Activated T-cell treated with anti-CD3 and anti-CD28 coated beads, Interleukin-2, amount 50 U/mL, for 72 hours (primary cell): ENCODE results near the gene ARMC12. TPM values are rescaled to one million over a fixed set of nuclear protein-coding genes. Genes with fewer than 3 reads are reported as not detected.

Experiments used
- ATAC-seq, 2 donors: fragments of 150-1000 bp; cut with Tn5 transposase; replicated peaks in 1 of 2; 2 replicates each; pipeline ENCODE4 v1.10.0; 2021; ENCODE audit warnings: moderate library complexity in 2 of 2, mild to moderate bottlenecking in 1 of 2
- DNase-seq, 2 donors: peaks; one replicate each; pipeline ENCODE4 v3.0.0; 2021 to 2022; ENCODE audit warnings: mixed read lengths in 1 of 2
- H3K27ac Mint-ChIP-seq: one replicate; pipeline ENCODE4 v1.8.0; 2022; ENCODE audit warnings: mild to moderate bottlenecking, moderate library complexity, mixed read lengths
- H3K27me3 Mint-ChIP-seq: one replicate; pipeline ENCODE4 v1.8.0; 2022; ENCODE audit warnings: low read depth, mixed read lengths
- H3K36me3 Mint-ChIP-seq, 2 donors: one replicate each; pipeline ENCODE4 v1.8.0; 2022; ENCODE audit warnings: mixed read lengths in 2 of 2, mild to moderate bottlenecking in 1 of 2; ENCODE audit not compliant: insufficient read depth in 2 of 2
- H3K4me1 Mint-ChIP-seq: one replicate; pipeline ENCODE4 v1.8.0; 2022; ENCODE audit warnings: low read depth, mixed read lengths
- H3K4me3 Mint-ChIP-seq, 2 donors: one replicate each; pipeline ENCODE4 v1.8.0; 2022; ENCODE audit warnings: mild to moderate bottlenecking in 2 of 2, mixed read lengths in 2 of 2, moderate library complexity in 2 of 2
- H3K9me3 Mint-ChIP-seq, 2 donors: one replicate each; pipeline ENCODE4 v1.8.0; 2022; ENCODE audit warnings: mixed read lengths in 2 of 2
- total RNA-seq, 2 donors: library from RNA; stranded (reverse); gene quantifications; one replicate each; pipeline ENCODE4 v1.2.3, GENCODE V29; 2022

The ARMC12 gene
- total RNA-seq, 2 donors from 2014 or later = 4.5 to 5.2 TPM

DNA sequence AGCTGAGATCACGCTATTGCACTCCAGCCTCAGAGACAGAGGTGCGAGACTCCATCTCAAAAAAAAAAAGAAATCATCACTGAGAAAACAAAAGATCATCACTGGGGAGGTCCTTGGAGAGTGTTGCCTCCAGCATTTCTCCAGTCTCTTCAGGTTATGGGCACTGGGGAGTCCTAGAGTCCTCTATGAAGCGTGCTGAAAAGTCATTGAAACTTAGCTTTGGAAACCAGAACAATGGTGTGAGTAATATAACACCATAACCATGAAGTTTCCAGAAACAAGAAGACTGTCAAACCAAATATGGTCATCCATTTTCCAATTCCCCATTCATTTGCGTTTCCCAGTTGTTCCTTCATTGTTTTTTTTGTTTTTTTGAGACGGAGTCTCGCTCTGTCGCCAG lies 13.7 kb downstream of the ARMC12 start:
- no peaks in the 10 kb centered on the region for H3K27me3 Mint-ChIP-seq
- H3K9me3 Mint-ChIP-seq = peaks cover 2 to 3% of the 10 kb centered on the region in 2 donors
- peaks cover 27% of the 10 kb centered on the region for H3K4me1 Mint-ChIP-seq
- no peak for DNase-seq
- no peak overlapping the region for H3K4me3 Mint-ChIP-seq
- ATAC-seq = peak; percentile 52 to 55
- peaks cover 3 to 8% of the 10 kb centered on the region in 2 donors for H3K36me3 Mint-ChIP-seq
- H3K27ac Mint-ChIP-seq = no peak overlapping the region

DNA sequence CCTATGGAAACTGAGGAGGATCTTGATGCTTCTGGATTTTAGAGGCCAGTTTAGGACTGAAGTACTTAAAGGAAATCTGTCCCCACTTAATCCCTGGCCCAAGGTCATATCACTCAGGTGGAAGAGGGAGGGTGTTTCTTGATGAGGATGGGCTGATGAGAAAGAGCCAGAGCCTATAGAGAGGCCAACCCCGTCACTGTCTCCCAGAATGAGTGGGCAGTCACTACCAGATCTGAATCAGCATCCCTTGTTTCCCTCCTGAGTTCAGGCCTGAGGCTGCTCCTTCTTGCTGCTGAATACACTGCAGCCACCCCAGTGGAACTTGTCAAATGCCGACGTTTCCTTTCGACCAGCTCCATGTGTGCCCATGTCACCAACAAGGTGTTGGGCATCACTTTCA lies 14.8 kb downstream of the ARMC12 start:
- Mint-ChIP-seq H3K4me3 (peak overlapping the region; percentile 19 to 50), H3K4me1 (peaks cover 27% of the 10 kb centered on the region), H3K27ac (no peak overlapping the region), H3K9me3 (peaks cover 2% of the 10 kb centered on the region in 2 donors), H3K36me3 (peaks cover 3 to 8% of the 10 kb centered on the region in 2 donors), H3K27me3 (no peaks in the 10 kb centered on the region)
- ATAC-seq (peak; percentile 96 to 99), DNase-seq (peak; percentile 56 to 69)

DNA sequence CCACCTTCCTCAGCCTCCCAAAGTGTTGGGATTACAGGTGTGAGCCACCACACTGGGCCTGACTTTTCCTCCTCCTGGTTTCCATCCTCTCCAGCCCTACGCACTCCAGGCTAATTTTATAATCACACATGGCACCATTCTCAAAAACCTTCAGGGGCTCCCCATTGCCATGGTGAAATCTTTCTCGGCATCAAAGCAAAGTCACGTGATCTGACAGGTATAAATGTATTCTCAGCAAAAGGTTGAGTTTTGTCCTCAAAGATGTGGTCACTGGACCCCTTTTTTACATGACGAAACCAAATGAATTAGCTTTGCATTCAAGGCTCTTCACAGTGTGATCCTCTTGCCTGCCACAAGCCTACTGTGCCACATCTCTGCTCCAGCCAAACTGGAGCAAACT lies 15.5 kb downstream of the ARMC12 start:
- Mint-ChIP-seq H3K4me1 (peaks cover 27% of the 10 kb centered on the region), H3K4me3 (no peak overlapping the region), H3K27ac (no peak overlapping the region), H3K9me3 (peaks cover 0 to 2% of the 10 kb centered on the region in 2 donors), H3K36me3 (peaks cover 3 to 6% of the 10 kb centered on the region in 2 donors), H3K27me3 (no peaks in the 10 kb centered on the region)
- DNase-seq = no peak
- no peak for ATAC-seq

DNA sequence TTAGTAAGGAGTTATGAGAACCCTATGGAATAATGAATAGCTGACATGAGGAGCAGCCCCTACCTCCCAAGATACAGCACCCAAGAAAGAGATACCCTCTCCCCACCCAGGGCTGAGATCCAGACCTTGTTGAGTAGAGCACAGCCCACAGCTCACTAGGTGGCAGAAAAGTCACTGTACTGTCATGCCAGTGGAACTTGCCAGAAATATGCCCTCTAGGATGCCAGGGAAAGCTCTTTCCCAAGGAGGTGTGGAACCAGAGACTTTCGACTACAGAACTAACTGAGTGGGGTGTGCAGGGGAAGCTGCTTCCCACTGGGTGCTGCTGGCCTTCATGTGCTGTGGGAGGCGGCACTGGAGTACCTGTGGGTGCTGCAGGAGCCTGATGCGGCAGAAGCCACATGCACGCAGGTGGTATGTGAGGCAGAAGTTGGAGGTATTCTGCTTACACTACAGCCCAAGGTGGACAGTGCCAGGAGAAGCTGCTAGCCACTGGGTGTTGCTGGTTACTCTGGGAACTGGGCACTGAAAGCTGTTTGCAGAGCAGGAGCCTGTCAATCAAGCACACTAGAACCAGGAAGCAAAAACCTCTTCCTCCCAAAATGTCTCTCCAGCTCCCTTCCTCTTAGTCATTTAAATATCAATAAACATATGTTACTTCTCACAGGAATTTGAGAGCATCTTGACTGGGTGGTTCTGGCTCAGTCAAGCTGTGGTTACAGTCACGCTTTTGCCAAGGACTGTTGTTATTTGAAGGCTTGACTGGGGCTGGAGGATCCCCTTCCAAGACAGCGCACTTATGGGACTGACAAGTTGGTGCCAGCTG lies 17.8 kb downstream of the ARMC12 start:
- Mint-ChIP-seq H3K27ac (no peak overlapping the region), H3K9me3 (no peaks in the 10 kb centered on the region), H3K27me3 (peaks cover 16% of the 10 kb centered on the region), H3K4me3 (no peak overlapping the region), H3K4me1 (peaks cover 27% of the 10 kb centered on the region), H3K36me3 (no peaks in the 10 kb centered on the region)
- no peak for ATAC-seq
- no peak for DNase-seq

DNA sequence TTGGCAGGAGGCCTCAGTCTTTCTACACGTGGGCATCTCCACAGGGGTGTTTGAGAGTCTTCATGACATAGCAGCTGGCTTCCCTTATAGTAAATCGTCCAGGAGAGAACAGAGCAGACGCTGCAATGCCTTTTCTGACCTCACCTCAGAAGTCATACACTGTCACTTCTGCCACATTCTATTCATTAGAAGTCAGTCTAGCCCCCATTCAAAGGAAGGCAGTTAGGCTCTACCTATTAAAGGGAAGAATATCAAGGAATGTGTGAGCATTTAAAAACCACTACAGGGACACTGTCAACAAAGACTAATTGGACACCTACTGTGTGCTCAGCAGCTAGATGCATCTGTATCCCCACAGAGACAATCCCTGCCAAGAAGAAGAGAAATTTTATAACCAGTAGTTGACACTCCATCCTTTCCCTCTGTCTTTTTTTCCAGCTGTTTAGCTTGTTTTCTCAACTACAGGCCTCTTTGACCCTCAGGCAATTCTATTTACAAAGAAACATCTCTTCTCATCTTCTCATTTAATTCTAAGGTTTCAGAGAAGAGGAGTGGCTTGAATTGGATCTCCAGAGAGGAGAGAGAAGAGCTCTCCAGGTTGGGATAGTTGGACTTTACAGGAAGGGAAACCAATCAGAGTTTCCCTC lies 18.6 kb downstream of the ARMC12 start:
- ATAC-seq (no peak), DNase-seq (no peak)
- no peaks in the 10 kb centered on the region for H3K9me3 Mint-ChIP-seq
- H3K27ac Mint-ChIP-seq = no peak overlapping the region
- H3K27me3 Mint-ChIP-seq = peaks cover 22% of the 10 kb centered on the region
- H3K4me3 Mint-ChIP-seq = no peak overlapping the region
- peaks cover 23% of the 10 kb centered on the region for H3K4me1 Mint-ChIP-seq
- no peaks in the 10 kb centered on the region for H3K36me3 Mint-ChIP-seq

DNA sequence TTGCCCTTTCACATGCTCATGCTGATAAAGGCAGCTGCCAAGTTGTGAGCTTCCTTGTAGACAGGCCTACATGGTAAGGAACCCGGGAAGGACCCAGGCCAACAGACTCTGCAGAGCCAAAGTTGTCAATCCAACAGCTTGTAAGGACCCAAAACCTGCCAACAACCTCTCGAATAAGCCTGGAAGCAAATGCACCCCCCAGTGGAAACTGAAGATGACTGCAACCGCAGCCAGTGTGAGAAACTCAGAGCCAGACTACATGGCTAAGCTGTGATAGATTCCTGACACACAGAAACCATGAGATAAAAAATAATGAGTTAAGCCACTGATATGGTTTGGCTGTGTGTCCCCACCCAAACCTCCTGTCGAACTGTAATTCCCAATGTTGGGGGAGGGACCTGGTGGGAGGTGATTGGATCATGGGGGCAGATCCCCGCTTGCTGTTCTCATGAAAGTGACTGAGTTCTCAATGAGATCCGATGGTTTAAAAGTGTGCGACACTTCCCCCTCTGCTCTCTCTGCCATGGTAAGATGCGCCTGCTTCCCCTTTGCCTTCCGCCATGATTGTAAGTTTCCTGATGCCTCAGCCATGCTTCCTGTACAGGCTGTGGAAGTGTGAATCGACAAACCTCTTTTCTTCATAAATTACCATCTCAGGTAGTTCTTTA lies 20.8 kb downstream of the ARMC12 start:
- H3K27me3 Mint-ChIP-seq = peaks cover 35% of the 10 kb centered on the region
- H3K9me3 Mint-ChIP-seq = no peaks in the 10 kb centered on the region
- ATAC-seq = peak in 1 of 2 donors; percentile 49
- peaks cover 1% of the 10 kb centered on the region for H3K4me1 Mint-ChIP-seq
- no peak overlapping the region for H3K27ac Mint-ChIP-seq
- DNase-seq = peak in 1 of 2 donors; percentile 13
- no peaks in the 10 kb centered on the region for H3K36me3 Mint-ChIP-seq
- no peak overlapping the region for H3K4me3 Mint-ChIP-seq

DNA sequence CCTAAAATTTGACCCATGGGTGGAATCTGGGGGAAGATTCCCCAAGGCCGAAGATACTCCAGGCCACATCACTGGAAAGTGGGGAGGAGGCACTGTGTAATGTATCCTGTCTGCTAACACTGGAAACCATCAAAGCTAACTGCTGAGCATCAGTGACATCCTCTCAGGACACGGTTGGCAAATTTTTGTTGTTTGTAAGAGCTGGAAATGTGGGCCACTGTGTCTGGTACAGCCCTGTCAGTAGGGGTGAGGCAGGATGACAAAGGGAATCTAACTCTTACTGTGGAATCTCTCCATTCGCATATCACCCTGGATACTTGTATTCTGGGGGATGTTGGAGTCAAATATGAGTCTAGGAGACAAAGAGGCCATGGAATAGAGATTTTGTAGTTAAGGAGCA lies 22.6 kb downstream of the ARMC12 start:
- no peaks in the 10 kb centered on the region for H3K9me3 Mint-ChIP-seq
- no peak for ATAC-seq
- H3K36me3 Mint-ChIP-seq = no peaks in the 10 kb centered on the region
- H3K27me3 Mint-ChIP-seq = peaks cover 54% of the 10 kb centered on the region
- H3K27ac Mint-ChIP-seq = no peak overlapping the region
- no peak overlapping the region for H3K4me3 Mint-ChIP-seq
- DNase-seq = no peak
- peaks cover 10% of the 10 kb centered on the region for H3K4me1 Mint-ChIP-seq

DNA sequence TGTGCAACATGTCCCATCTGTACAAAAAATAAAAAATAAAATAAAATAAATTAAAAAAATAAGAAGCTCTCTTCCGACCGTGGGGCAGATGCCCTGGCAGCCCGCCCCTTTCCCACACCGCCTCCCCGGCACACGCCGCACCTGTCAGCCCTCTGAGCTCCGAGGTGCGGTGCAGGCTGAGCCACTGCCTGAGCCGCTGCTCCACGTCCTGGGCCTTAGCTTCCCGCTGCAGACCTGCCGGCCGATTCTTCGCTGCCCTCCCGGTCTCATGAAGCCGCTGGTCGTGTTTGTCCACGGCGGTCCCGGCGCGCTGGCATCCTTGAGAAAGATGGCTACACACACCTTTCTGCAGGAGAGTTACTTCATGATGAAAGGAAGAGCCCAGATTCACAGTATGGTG lies 28.9 kb downstream of the ARMC12 start:
- Mint-ChIP-seq H3K9me3 (no peaks in the 10 kb centered on the region), H3K4me3 (no peak overlapping the region), H3K27ac (no peak overlapping the region), H3K4me1 (peaks cover 10% of the 10 kb centered on the region), H3K27me3 (peaks cover 37% of the 10 kb centered on the region), H3K36me3 (no peaks in the 10 kb centered on the region)
- DNase-seq = no peak
- no peak for ATAC-seq

DNA sequence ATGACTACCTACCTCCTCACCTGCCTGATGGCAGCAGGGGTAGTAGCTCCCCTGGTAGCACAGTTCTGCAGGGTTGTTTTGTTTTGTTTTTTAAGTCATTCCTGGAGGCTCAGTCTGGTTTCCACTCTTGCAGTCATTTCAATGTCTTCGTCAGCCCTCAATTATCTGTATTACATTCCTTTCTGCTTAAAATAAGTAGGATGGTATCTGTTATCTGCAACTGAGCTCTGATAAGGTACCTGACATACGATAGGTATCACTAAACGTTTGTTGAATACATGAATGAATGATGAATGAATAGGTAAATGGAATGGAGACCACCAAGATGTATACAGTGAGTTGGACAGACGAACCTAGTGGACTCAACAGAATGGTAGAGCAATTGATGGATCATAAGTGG lies 32.4 kb downstream of the ARMC12 start:
- Mint-ChIP-seq H3K27ac (no peak overlapping the region), H3K36me3 (no peaks in the 10 kb centered on the region), H3K4me1 (peaks cover 2% of the 10 kb centered on the region), H3K27me3 (peaks cover 11% of the 10 kb centered on the region), H3K4me3 (no peak overlapping the region), H3K9me3 (no peaks in the 10 kb centered on the region)
- ATAC-seq (no peak), DNase-seq (no peak)

DNA sequence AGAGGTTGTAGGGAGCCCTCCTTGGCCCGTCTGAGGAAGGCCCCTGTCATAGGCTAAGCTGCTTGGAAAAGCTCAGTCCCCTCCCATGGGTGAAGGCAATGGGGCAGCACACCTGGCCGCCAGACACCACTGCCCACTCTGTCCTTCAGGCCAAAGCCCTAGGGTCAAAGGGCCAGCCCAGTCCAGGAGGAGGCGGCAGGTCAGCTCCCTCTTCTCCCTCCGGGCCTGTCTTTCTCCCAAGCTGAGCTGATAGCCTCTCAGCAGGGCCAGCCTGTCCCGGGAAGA lies 34.5 kb downstream of the ARMC12 start:
- DNase-seq (no peak), ATAC-seq (no peak)
- H3K4me3 Mint-ChIP-seq = no peak overlapping the region
- no peaks in the 10 kb centered on the region for H3K4me1 Mint-ChIP-seq
- H3K27ac Mint-ChIP-seq = no peak overlapping the region
- no peaks in the 10 kb centered on the region for H3K36me3 Mint-ChIP-seq
- no peaks in the 10 kb centered on the region for H3K9me3 Mint-ChIP-seq
- peaks cover 6% of the 10 kb centered on the region for H3K27me3 Mint-ChIP-seq

DNA sequence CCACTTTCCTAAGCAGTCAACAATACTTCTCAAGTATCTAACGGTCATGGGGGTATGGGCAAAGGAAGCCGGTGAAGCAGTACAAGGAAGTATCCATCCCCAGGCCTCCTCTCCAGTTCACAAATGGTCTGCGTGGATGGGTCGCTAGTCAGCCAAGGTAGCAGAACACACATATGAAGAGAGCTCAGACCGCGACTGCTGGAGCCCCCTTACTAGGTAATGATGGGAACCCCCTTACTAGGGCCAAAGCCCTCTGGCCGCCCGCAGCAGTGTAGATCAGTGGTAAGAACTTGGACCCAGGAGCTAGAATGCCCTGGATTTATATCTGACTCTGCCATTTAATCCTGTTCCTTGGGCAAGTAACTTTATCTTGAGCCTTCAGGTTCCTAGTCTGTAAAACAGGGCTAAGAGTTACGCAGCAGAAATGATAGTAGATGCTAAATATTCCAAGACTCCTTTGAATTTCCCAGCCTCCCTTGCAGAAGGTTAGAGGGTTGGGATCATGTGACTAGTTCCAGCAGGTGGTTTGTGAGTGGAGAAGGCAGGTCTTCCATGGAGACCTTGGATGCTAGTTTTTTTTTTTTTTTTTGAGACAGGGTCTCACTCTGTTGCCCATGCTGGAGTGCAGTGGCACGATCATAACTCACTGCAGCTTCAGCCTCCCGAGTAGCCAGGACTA lies 37.4 kb downstream of the ARMC12 start:
- Mint-ChIP-seq H3K4me1 (no peaks in the 10 kb centered on the region), H3K27ac (no peak overlapping the region), H3K9me3 (no peaks in the 10 kb centered on the region), H3K36me3 (no peaks in the 10 kb centered on the region), H3K4me3 (no peak overlapping the region), H3K27me3 (peaks cover 23% of the 10 kb centered on the region)
- no peak for ATAC-seq
- DNase-seq = no peak

DNA sequence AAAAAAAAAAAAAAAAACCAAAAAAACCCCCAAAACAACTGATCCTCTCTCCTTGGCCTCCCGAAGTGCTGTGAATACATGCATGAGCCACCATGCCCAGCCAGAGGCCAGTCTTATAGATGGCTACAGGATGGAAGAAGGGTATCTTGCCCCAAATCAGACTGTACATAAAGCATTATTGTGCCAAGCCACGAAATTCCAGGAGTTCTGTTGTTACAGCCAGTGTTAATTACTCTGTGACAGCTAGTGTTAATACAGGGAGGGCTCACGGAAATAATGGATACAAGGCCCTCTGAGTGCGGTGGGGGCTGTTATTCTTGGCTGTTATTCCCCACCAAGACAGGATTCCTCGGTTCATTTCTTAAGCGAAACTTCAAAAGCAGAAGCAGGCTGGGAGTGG lies 38.2 kb downstream of the ARMC12 start:
- Mint-ChIP-seq H3K27me3 (peaks cover 23% of the 10 kb centered on the region), H3K27ac (no peak overlapping the region), H3K36me3 (no peaks in the 10 kb centered on the region), H3K4me1 (no peaks in the 10 kb centered on the region), H3K9me3 (no peaks in the 10 kb centered on the region), H3K4me3 (no peak overlapping the region)
- ATAC-seq (no peak), DNase-seq (no peak)
